HG02943 (cell line): ENCODE results near the gene AFF3.

Experiments used
- ATAC-seq: cut with Tn5 transposase; IDR thresholded peaks from one replicate; pipeline ENCODE4 v1.9.1; 2021; ENCODE audit warnings: mild to moderate bottlenecking, low read depth, moderate library complexity; ENCODE audit not compliant: unreplicated experiment

AFF3 gene

DNA sequence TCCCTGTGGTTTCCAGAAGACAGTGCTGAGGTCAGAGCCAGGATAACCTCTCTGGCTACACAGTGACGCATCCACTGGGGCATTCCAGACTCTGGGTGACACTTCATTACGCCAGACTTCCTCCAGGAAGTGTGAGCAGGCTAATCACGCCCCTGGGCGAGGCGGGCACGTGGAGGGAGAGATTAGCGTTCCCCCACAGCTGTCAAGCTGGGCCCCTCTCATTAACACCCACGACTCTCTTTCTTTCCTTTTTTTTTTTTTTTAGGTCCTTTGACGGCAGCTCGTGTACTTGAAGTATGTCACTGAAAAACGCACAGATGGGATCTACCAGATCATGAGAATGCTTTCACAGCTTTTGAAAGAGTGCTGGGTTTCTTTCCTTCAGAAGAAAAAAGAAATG lies 274.6 kb downstream of the AFF3 start:
- no peak for ATAC-seq

DNA sequence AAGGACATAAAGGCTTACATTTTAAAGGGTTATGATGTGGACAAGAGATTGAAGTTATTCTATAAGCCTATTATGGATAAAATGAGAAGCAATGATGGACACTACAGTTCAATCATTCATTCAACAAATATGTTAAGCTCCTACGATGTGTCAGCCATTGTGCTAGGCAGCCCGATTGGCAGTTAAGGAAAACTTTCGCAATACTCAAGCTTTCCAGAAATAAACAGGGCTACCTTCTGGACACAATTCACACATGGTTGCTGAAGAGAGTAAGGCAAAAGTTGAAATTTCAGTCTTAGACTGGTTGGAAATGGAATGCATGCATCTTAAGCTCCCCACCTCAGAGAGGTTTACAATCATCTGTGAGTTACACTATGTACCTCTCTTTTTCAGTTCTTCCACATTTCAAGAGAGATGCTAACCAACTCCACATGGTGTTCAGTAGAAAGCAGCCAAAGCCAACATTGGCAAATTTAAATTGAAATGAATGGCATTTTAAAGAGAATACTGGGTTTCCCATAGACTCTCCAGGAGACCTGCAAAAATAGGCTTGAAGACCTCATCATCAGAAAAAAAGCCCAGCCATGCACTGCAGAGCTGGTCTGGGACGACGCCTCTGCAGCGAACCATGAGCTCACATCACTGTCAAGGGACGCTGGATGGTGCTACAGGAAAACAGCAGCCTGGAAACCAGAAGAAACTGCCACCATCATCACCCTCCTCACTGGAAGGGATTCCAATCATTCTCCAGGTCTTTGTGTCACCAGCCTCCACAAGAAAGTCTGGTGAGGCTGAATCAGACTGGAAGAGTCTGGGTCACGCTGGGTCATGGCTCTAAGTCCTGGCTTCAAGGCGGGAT lies 276.3 kb downstream of the AFF3 start:
- ATAC-seq = no peak

DNA sequence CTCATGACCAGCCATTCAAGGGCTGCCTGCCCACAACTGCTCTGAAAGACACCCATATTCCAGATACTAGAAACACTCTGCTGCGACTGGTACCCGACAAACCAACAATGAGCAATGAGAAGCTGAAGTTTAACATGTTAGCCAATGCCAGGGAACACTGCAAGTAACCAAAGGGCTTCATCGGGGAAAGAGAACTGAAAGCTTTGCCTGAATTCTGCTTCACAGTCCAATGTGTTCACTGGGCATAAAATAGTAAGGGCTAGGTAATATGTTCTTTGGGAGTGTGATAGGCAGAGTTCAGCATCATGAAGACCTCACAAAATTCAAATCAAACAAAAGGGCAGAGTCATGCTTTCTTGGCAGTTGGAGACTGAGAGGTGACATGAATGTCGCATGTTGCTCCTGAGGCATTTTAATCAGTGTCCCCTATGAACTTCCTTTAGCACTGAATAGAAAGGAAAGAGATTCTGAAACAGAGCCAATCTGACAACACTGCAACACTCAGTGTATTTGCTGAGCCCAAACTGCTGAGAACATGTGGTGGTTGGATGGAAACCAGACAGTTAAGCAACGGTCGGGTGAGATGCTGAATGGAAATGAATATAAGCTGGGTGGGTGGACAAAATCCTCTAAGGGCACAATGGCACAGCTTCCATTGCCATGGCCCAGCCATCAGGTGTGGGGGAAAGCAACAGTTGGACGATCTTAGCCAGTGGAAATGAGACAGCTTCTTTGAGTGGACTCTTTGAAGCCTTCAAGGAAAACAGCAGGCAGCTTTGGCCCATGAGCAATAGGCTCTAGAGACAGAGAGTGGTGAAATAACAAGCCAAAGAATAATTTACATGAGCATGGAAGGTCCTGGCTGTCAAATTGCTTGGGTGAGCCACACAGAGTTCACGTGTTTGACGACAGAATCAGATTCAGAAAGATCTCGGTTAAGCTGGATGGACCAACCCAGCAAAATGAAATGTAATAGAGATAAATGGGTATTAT lies 277.5 kb downstream of the AFF3 start:
- ATAC-seq = no peak

DNA sequence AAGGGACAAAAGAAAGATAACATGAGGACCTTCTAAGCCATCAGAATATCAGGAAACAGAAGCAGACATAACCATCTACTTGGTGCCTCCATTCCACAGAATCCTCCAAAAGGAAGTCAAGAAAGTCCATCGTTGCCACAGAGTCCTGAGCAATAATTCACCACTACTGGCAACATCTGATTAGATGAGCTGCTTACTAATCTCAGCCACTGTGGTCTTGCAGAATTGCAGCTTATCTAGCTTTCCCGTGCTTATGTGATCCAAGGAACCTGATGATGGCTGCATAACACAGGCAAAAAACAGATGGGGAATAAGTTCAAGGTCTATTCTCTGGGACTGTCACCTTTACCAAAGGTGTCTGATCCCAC lies 278.5 kb downstream of the AFF3 start:
- ATAC-seq = no peak

GRCh38 chr2:99863236-99863902 lies 279.0 kb downstream of the AFF3 start:
- no peak for ATAC-seq

GRCh38 chr2:99862566-99862965 lies 279.8 kb downstream of the AFF3 start:
- no peak for ATAC-seq

DNA sequence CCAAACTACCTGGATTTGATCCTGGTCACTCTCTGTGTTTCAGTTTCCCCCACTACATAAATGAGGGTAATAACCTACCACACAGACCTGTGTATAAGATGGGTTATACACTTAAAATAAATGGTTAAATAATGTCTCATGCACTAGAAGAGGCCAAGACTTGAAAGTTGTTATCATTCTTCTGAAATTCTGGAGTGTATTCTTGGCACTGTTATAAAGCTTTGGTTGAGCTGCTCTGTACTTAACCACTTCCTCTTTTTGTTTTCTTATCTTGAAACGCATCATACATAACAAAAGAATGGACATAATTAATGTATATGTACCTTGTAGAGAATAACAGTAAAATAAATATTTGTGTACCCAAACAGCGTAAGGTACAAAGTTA lies 281.0 kb downstream of the AFF3 start:
- no peak for ATAC-seq

GRCh38 chr2:99860720-99861375 lies 281.5 kb downstream of the AFF3 start:
- ATAC-seq = no peak

DNA sequence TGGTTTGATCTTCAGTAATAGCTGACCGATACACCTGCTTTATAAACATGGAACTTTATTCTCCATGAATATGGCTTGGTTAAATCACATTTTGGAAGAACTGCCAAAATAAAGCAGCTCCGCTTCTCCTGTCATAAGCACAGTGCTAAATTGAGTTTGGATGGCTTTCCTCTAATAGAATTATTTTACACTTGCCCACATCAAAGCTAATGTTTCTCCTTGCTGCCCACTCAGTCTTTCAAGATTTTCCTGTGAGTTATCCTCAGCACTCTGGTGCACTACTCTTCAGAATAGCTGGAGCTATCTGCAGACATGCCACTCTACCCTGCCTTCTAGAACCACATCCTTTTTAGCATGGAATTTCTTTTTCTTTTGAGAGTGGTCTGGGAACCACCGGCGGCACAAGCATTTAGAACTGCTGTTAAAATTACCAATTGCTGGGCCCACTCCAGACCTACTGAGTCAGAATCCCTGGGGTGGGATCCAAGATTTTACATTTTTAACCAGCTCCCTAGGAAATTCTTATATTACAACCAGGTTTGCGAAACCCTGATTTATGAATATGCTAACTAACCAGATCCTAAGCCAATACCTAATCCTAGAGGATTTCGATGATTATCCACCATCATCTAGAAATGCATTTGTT lies 283.3 kb downstream of the AFF3 start:
- ATAC-seq = no peak

DNA sequence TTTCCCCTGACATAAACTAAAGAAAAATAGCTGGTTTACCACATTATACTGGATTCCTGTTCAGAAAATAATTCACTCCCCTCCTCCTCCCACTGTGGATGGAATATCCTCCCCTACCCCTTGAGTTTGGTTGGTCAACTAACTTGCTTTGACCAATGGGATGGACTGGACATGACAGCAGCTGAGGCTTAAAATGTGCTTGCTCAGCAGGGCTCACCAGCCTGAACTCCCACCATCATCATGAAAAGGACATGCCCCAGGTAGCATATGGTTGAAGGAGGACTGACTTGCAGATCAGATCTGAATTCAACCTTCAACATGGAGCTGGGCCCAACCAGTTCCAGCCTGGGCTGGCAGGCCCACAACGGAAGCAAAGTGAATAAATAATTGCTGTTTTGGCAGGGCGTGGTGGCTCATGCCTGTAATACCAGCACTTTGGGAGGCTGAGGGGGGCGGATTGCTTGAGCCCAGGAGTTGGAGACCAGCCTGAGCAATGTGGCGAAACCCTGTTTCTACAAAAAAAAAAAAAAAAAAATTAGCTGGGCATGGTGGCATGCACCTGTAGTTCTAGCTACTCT lies 284.4 kb downstream of the AFF3 start:
- ATAC-seq = no peak

DNA sequence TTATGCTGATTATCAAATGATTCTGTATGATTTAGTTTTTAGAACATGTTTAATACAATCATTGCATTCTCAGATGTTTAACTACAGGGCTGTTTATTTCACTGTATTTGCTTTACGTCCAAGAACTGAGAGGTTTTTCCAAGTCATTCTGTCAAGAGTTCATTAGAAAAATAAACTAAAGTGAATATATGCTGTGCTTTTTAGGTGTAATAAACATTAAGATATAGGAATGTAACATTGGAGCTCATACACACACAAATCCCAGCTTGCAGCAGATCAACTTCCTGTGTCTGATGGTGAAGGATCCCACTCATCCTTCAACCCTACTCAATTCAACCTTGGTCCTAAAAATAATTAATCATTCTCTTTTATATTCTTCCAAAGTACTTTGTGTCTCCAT lies 285.0 kb downstream of the AFF3 start:
- ATAC-seq = no peak

DNA sequence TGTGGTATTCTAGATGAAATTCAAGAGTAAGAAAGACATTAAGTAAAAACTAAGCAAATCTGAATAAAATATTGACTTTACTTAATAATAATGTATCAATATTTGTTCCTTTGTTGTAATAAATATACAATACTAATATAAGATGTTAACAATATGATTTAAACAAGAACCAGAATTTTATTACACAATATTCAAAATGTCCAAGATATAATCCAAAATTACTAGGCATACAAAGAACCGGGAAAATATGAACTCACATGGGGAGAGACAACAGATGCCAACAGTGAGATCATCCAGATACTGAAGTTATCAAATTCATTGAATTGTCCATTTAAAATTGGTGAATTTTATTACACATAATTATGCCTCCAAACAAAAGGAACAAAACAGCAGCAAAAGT lies 286.3 kb downstream of the AFF3 start:
- no peak for ATAC-seq

GRCh38 chr2:99854236-99854852 lies 288.0 kb downstream of the AFF3 start:
- ATAC-seq = no peak

DNA sequence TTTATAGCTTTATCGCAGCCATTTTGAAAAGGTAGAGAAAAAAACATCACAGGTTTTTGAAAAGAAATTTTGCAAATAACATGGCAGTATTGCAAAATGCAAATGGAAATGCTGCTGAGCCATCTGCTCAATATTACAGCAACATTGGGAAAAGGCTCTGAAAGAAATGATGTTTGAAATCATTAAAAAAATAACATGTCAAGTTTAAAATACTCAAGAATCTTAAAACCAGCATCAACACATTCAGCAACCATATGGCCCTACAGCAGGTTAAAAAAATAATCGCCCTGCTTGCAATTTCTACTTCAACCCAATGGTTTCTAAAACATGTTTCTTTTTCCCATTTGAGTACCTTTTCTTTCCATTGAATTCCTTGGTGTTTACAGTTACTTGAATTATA lies 289.4 kb downstream of the AFF3 start:
- ATAC-seq = no peak

GRCh38 chr2:99852376-99852934 lies 289.9 kb downstream of the AFF3 start:
- ATAC-seq = no peak

- ATAC-seq = no peak
These were observed 290.6 kb downstream of the AFF3 start for GRCh38 chr2:99851811-99852210.

- ATAC-seq = no peak
These were observed 291.3 kb downstream of the AFF3 start for GRCh38 chr2:99851089-99851488.

GRCh38 chr2:99850084-99850710 lies 292.2 kb downstream of the AFF3 start:
- ATAC-seq = no peak
